Stomach smooth muscle (tissue), 2 donors: ENCODE results near the gene HBZ.
"Not testable (repeated sequence)": the region's sequence is repeated elsewhere in the genome, so short reads cannot be mapped to it uniquely, and the experiment has no call there.

Experiments
- H3K27ac ChIP-seq: one replicate; pipeline ENCODE4 v1.7.0; 2013; ENCODE audit warnings: mild to moderate bottlenecking, low read length, inconsistent platforms
- H3K27me3 ChIP-seq, 2 donors: one replicate each; pipeline ENCODE4 v1.7.0; 2013; ENCODE audit warnings: low read length in 2 of 2; ENCODE audit not compliant: insufficient read depth in 2 of 2, control insufficient read depth in 1 of 2
- H3K36me3 ChIP-seq, 2 donors: one replicate each; pipeline ENCODE4 v1.7.0; 2013; ENCODE audit warnings: low read length in 2 of 2; ENCODE audit not compliant: control insufficient read depth in 2 of 2, insufficient read depth in 2 of 2
- H3K4me1 ChIP-seq: one replicate; pipeline ENCODE4 v1.7.0; 2013; ENCODE audit warnings: low read length; ENCODE audit not compliant: control insufficient read depth, insufficient read depth
- H3K4me3 ChIP-seq, 2 donors: one replicate each; pipeline ENCODE4 v1.7.0; 2013; ENCODE audit warnings: low read length in 2 of 2
- H3K9ac ChIP-seq, 2 donors: one replicate each; pipeline ENCODE4 v1.7.0; 2013; ENCODE audit warnings: low read length in 2 of 2, mild to moderate bottlenecking in 1 of 2
- H3K9me3 ChIP-seq, 2 donors: one replicate each; pipeline ENCODE4 v1.7.0; 2013; ENCODE audit warnings: low read length in 2 of 2; ENCODE audit not compliant: control insufficient read depth in 2 of 2
- donor health status: healthy.
- donor health status: Pancreatic carcinoma.

HBZ gene

GRCh38 chr16:118857-119256, 33.6 kb upstream of the HBZ start:
- no peak overlapping the region for H3K9ac ChIP-seq
- H3K27me3 ChIP-seq = no peaks in the 10 kb centered on the region
- H3K36me3 ChIP-seq = peaks cover 4 to 5% of the 10 kb centered on the region in 2 donors
- H3K4me1 ChIP-seq = no peaks in the 10 kb centered on the region
- no peak overlapping the region for H3K27ac ChIP-seq
- no peaks in the 10 kb centered on the region for H3K9me3 ChIP-seq
- H3K4me3 ChIP-seq = no peak overlapping the region

- Histone ChIP-seq H3K27me3 (no peaks in the 10 kb centered on the region), H3K9ac (no peak overlapping the region), H3K4me3 (no peak overlapping the region), H3K4me1 (no peaks in the 10 kb centered on the region), H3K36me3 (peaks cover 2 to 7% of the 10 kb centered on the region in 2 donors), H3K27ac (no peak overlapping the region), H3K9me3 (no peaks in the 10 kb centered on the region)
Observed at GRCh38 chr16:119295-119694, 33.1 kb upstream of the HBZ start.

GRCh38 chr16:119835-120491, 32.5 kb upstream of the HBZ start:
- no peaks in the 10 kb centered on the region for H3K9me3 ChIP-seq
- no peak overlapping the region for H3K27ac ChIP-seq
- no peaks in the 10 kb centered on the region for H3K27me3 ChIP-seq
- peaks cover 0 to 5% of the 10 kb centered on the region in 2 donors for H3K36me3 ChIP-seq
- no peak overlapping the region for H3K9ac ChIP-seq
- no peak overlapping the region for H3K4me3 ChIP-seq
- no peaks in the 10 kb centered on the region for H3K4me1 ChIP-seq

GRCh38 chr16:120756-121155, 31.7 kb upstream of the HBZ start:
- Histone ChIP-seq H3K9me3 (no peaks in the 10 kb centered on the region), H3K27me3 (no peaks in the 10 kb centered on the region), H3K27ac (no peak overlapping the region), H3K9ac (no peak overlapping the region), H3K4me3 (no peak overlapping the region), H3K36me3 (peaks cover 0 to 5% of the 10 kb centered on the region in 2 donors), H3K4me1 (no peaks in the 10 kb centered on the region)

GRCh38 chr16:122361-122760, 30.1 kb upstream of the HBZ start:
- peaks cover 0 to 3% of the 10 kb centered on the region in 2 donors for H3K36me3 ChIP-seq
- no peaks in the 10 kb centered on the region for H3K4me1 ChIP-seq
- H3K9me3 ChIP-seq = no peaks in the 10 kb centered on the region
- H3K4me3 ChIP-seq = no peak overlapping the region
- no peak overlapping the region for H3K27ac ChIP-seq
- H3K9ac ChIP-seq = no peak overlapping the region
- no peaks in the 10 kb centered on the region for H3K27me3 ChIP-seq

- H3K4me3 ChIP-seq, H3K27ac ChIP-seq, H3K27me3 ChIP-seq, H3K4me1 ChIP-seq, H3K9ac ChIP-seq, H3K9me3 ChIP-seq, H3K36me3 ChIP-seq: not testable (repeated sequence)
Observed at GRCh38 chr16:123558-124350, 28.7 kb upstream of the HBZ start.

GRCh38 chr16:125011-125410, 27.4 kb upstream of the HBZ start:
- no peaks in the 10 kb centered on the region for H3K27me3 ChIP-seq
- H3K4me3 ChIP-seq = no peak overlapping the region
- H3K9me3 ChIP-seq = no peaks in the 10 kb centered on the region
- H3K4me1 ChIP-seq = no peaks in the 10 kb centered on the region
- peaks cover 0 to 4% of the 10 kb centered on the region in 2 donors for H3K36me3 ChIP-seq
- no peak overlapping the region for H3K27ac ChIP-seq
- no peak overlapping the region for H3K9ac ChIP-seq

- Histone ChIP-seq H3K27ac (no peak overlapping the region), H3K4me3 (no peak overlapping the region), H3K36me3 (peaks cover 0 to 2% of the 10 kb centered on the region in 2 donors), H3K9me3 (no peaks in the 10 kb centered on the region), H3K4me1 (no peaks in the 10 kb centered on the region), H3K9ac (no peak overlapping the region), H3K27me3 (no peaks in the 10 kb centered on the region)
Observed at GRCh38 chr16:129075-129474, 23.4 kb upstream of the HBZ start.

GRCh38 chr16:130533-131173, 21.8 kb upstream of the HBZ start:
- Histone ChIP-seq H3K9ac (no peak overlapping the region), H3K4me1 (no peaks in the 10 kb centered on the region), H3K27ac (no peak overlapping the region), H3K4me3 (no peak overlapping the region), H3K9me3 (no peaks in the 10 kb centered on the region), H3K27me3 (no peaks in the 10 kb centered on the region), H3K36me3 (peaks cover 0 to 2% of the 10 kb centered on the region in 2 donors)

- H3K27me3 ChIP-seq = no peaks in the 10 kb centered on the region
- peaks cover 0 to 2% of the 10 kb centered on the region in 2 donors for H3K36me3 ChIP-seq
Observed at GRCh38 chr16:132120-132519, 20.3 kb upstream of the HBZ start.

GRCh38 chr16:133716-134115, 18.7 kb upstream of the HBZ start:
- Histone ChIP-seq H3K36me3 (peaks cover 0 to 2% of the 10 kb centered on the region in 2 donors), H3K4me1 (no peaks in the 10 kb centered on the region), H3K9me3 (no peaks in the 10 kb centered on the region), H3K27ac (no peak overlapping the region), H3K9ac (no peak overlapping the region), H3K27me3 (no peaks in the 10 kb centered on the region), H3K4me3 (no peak overlapping the region)

More at GRCh38 chr16:132120-132519, 20.3 kb upstream of the HBZ start:
- H3K4me3 ChIP-seq = no peak overlapping the region
- no peaks in the 10 kb centered on the region for H3K4me1 ChIP-seq
- H3K27ac ChIP-seq = no peak overlapping the region
- H3K9me3 ChIP-seq = no peaks in the 10 kb centered on the region
- H3K9ac ChIP-seq = no peak overlapping the region
